Mammary epithelial cell (primary cell): Measurements from ENCODE around the gene PIEZO2.

Experiments used
- CTCF ChIP-seq, 2 donors: IDR thresholded peaks in 1 of 2; conservative IDR thresholded peaks in 1 of 2; 2 replicates each; pipeline ENCODE4 v1.5.1; 2011 to 2012; ENCODE audit warnings: inconsistent platforms in 2 of 2, low read length in 2 of 2, mild to moderate bottlenecking in 2 of 2, control low read depth in 1 of 2, low read depth in 1 of 2; ENCODE audit not compliant: insufficient read depth in 1 of 2; ENCODE audit errors: extremely low read depth in 1 of 2
- EZH2 ChIP-seq: IDR thresholded peaks from 2 replicates; pipeline ENCODE4 v1.6.1; 2012; ENCODE audit warnings: low read length, inconsistent platforms, borderline replicate concordance

- TF ChIP-seq CTCF (conservative IDR thresholded peaks at IDR 0.05 in 1 of 2, IDR thresholded peaks at IDR 0.05 in 1 of 2; ENCODE audit: extremely low read depth in 1 of 2, insufficient read depth in 1 of 2, low read depth in 1 of 2, low read length in 2 of 2) (no peak), EZH2 (no peak)
These were observed 74.5 kb downstream of the PIEZO2 start for GRCh38 chr18:11074889-11075288.
